ENCODE results near the gene PLK3.

PLK3 gene

GRCh38 chr1:44801491-44802305 is 1.5 kb downstream of the PLK3 start:
- peak overlapping the region; percentile 91 for H3K4me3 ChIP-seq (ENCODE audit: low read depth, low read length)
- no peak for TF ChIP-seq CTCF (IDR thresholded peaks at IDR 0.05; ENCODE audit: insufficient read depth, low read depth, low read length, missing control alignments)
- DNase-seq (ENCODE audit: low read depth) = no peak

GRCh38 chr1:44802306-44803061 is 2.3 kb downstream of the PLK3 start:
- no peak for DNase-seq (ENCODE audit: low read depth)
- H3K4me3 ChIP-seq (ENCODE audit: low read depth, low read length) = peak overlapping the region; percentile 91
- no peak for TF ChIP-seq CTCF (IDR thresholded peaks at IDR 0.05; ENCODE audit: insufficient read depth, low read depth, low read length, missing control alignments)

GRCh38 chr1:44803062-44803311 is 2.8 kb downstream of the PLK3 start:
- no peak for DNase-seq (ENCODE audit: low read depth)
- no peak for TF ChIP-seq CTCF (IDR thresholded peaks at IDR 0.05; ENCODE audit: insufficient read depth, low read depth, low read length, missing control alignments)
- H3K4me3 ChIP-seq (ENCODE audit: low read depth, low read length) = no peak overlapping the region

GRCh38 chr1:44803312-44804095 is 3.3 kb downstream of the PLK3 start:
- no peak for DNase-seq (ENCODE audit: low read depth)
- TF ChIP-seq CTCF (IDR thresholded peaks at IDR 0.05; ENCODE audit: insufficient read depth, low read depth, low read length, missing control alignments) = no peak
- H3K4me3 ChIP-seq (ENCODE audit: low read depth, low read length) = no peak overlapping the region

GRCh38 chr1:44805311-44806024 is 5.3 kb downstream of the PLK3 start:
- DNase-seq (ENCODE audit: low read depth) = no peak
- no peak overlapping the region for H3K4me3 ChIP-seq (ENCODE audit: low read depth, low read length)

More at GRCh38 chr1:44805311-44806024, 5.3 kb downstream of the PLK3 start:
- no peak for TF ChIP-seq CTCF (IDR thresholded peaks at IDR 0.05; ENCODE audit: insufficient read depth, low read depth, low read length, missing control alignments)

Measured in GM12865 (cell line).